HG02840 (cell line): ENCODE measurements around the gene P2RX6.
"Not testable (repeated sequence)": the region's sequence is repeated elsewhere in the genome, so short reads cannot be mapped to it uniquely, and the experiment has no call there.

Experiments used
- ATAC-seq: cut with Tn5 transposase; IDR thresholded peaks from one replicate; pipeline ENCODE4 v1.9.1; 2021; ENCODE audit warnings: mild to moderate bottlenecking, moderate library complexity, moderate number of reproducible peaks; ENCODE audit not compliant: unreplicated experiment, low FRiP score

P2RX6 gene

DNA sequence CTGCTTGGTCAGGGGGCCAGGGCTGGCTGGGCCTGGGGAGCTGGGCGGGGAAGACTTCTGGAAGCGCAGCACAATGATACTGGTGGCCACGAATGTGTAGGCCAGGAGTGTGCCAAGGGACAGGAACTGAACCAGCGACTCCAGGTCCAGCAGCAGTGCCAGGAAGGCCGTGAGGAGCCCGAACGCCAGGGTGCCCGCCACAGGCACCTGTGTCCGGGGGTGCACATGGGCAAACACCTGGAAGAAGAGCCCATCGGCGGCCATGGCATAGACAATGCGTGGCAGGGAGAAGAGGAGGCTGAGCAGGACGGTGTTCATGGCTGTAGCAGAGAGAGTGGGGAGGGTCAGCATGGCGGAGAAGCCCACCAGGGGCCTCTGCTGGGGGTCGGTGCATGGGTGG lies 15.1 kb downstream of the P2RX6 start:
- no peak for ATAC-seq

- ATAC-seq, result no peak
Measured at GRCh38 chr22:21030621-21031544, 15.9 kb downstream of the P2RX6 start.

- no peak for ATAC-seq
Measured at GRCh38 chr22:21031545-21032036, 16.6 kb downstream of the P2RX6 start.

GRCh38 chr22:21032037-21032867 lies 17.3 kb downstream of the P2RX6 start, which contains the start of gene SLC7A4:
Gene SLC7A4 (minus strand): TSS chr22:21032561. CDS start chr22:21031812, 749 bp downstream.
- no peak for ATAC-seq

DNA sequence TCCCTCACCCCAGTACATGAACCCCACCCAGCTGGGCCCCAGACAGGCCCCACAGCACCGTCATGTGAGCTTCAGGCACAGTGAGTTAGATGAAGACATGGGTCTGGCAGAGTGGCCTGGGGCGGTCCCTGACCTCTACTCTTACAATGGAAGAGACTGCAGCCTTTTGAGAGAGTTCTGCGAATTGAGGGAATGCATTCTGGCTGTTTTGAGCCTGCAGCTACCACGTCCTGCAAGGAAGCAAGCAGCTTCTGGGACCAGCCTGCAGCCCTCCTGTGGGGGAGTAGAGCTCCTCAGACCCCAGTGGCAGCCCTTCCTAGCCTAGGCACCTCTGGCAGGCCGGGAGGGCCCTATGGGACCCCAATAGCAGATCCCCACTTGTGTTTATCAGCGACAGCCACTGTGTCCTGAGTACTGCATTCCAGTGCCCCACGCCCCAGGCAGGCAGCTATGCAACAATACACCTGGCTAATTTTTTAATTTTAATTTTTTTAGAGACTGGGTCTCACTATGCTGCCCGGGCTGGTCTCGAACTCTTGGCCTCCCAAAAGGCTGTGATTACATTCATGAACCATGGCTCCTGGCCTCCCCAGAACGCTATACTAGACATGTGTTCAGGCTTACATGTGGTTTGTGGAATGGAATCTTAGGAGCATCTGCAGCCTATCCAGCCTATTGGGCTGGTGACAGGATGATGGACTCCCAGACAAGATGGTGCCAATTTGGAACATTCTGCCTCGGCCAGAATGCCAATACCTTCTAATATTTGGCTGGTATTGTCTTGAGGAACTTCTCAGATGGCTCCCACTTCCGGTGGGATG lies 18.1 kb downstream of the P2RX6 start:
- ATAC-seq, result no peak

- ATAC-seq, result no peak
Measured at GRCh38 chr22:21033895-21034294, 18.9 kb downstream of the P2RX6 start.

DNA sequence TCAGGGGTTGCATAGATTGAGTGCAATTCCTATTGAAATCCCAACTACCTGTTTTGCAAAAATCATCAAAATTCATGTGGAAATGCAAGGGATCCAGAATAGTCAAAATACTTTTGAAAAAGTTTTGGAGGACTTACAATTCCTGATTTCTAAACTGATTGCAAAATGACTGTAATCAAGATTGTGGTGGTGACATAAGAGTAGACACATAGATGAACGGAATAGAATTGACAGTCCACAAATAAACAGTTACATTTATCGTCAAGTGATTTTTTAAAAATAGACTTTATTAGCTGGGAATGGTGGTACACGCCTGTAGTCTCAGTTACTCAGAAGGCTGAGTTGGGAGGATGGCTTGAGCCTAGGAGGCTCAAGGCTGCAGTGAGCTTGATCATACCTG lies 20.0 kb downstream of the P2RX6 start:
- ATAC-seq, result no peak

DNA sequence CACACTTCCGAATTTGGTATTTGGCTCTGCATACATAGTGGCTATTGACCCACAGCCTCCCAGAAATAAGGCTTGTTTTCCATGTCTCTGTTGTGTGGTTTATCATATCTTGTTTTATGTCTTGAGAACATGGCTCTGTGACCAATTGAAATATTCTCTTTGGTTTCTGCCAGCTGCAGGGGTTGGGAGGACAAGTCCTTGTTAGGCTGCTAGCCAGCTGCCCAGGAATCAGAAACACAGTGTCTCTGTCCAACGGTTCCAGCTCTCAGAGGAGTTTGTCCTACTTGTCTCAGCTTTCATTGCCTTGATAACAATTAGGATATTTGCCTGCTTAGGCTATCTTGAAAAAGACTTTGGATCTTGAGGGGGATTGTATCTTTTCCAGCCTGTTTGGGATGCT lies 23.4 kb downstream of the P2RX6 start:
- no peak for ATAC-seq

GRCh38 chr22:21039158-21039557 lies 24.2 kb downstream of the P2RX6 start:
- not testable (repeated sequence) for ATAC-seq

DNA sequence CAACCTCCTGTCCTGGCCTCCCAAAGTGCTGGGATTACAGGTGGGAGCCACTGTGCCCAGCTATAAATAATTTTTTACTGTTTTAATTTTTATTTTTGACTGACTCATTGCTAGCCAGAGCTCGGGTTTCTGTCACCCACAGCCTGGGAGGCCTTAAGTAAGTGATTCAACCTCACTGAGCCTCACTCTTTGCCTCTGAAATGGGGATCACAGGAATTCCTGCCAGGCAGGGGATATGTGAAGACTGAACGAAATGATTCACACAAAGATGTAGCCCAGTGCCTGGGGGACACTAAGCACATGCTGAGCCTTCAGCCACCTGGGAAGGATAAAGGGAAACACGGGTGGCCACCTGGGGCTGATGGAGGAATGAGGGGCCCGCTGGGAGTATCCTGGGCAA lies 27.0 kb downstream of the P2RX6 start:
- no peak for ATAC-seq

- ATAC-seq, result no peak
Measured at GRCh38 chr22:21042978-21043859, 28.3 kb downstream of the P2RX6 start.

DNA sequence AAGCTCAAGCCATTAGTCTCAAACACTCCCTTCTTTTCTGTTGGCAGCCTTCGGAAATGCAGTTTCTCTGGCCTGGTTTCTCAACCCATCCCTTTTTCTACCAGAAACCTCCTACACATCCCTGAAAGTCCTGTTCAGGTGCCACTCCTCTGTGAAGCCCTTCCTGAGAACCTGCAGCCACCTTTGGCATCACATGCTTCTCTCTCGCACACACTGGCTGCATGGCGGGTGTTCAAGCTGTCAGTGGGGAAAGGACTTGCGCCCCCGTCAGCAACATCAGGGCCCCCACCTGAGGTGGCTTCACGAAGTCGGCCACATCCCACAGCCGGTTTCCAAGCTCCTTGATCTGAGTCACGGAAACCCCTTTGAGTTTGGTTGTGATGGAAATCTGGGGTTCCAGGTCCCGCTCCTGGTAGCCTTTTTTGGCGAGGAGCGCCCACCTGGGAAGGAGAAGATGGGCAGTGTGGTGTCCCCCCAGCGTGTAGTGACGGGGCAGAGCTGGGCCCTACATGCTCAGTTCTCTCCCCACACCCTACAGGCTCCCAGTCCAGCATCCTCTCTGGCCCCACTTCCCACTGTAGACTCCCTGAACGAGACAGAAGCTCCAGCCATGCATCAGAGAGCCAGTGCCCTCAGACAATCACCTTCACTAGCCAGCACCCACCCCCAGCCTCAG lies 29.0 kb downstream of the P2RX6 start:
- ATAC-seq, result no peak

DNA sequence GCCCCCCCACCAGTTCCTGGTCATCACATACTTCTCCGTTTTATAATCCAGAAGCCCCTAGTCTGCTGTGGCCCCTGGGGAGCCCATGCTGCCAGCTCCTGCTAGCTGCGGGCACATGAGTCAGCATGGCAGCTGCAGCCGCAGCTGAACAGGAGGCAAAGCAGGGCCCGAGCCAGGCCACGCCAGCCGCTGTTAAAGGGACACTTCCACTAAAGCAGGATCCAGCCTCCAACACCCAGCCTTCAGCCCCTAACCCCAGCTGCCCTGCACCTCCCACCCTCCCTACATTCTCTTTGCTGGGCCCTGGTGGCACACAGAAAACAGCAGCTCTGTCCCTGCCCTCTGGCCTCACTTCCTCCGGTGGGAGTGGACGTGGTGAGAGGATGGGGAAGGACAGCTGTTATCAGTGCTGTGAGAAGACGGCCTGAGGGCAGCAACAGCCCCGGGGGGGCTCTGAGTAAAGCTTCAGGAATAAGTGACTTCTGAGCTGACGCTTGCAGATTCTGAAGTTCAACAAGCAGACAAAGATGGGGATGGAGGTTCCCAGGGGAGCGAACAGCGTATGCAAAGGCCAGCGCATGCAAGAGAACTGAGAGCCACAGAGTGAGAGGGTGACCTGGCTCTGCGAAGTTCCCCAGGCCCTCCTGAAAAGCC lies 30.1 kb downstream of the P2RX6 start:
- no peak for ATAC-seq

GRCh38 chr22:21045585-21046294 lies 30.8 kb downstream of the P2RX6 start, which contains the start of gene LRRC74B:
Gene LRRC74B (plus strand): TSS chr22:21045946. CDS start chr22:21045987, 41 bp downstream.
- no peak for ATAC-seq

DNA sequence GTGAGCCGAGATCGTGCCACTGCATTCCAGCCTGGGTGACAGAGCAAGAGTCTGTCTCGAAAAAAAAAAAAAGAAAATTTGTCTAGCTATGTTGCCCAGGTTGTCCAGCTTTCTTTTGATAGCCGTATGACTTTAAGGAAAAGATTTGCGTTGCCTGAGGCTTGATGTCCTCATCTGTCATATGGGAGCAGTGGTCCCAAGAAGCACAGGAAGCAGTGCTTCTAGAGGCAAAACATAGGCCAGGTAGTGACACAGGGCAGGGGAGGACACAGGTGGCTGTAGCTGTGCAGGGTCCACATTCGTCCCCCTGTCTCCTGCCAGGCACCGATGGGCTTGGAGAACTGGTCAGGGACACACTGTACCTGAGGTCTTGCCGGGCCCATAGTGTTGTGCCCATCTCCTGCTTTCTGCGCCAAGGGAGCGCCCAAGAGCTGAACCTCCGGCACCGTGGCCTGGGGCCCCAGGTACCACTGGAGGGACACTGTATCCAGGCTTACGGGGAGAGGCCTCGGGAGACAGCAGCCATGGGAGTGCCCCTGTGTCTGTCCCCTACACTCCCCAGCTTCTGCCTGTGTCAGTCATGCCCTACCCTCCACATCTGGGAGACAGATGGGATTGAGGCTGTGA lies 32.2 kb downstream of the P2RX6 start:
- no peak for ATAC-seq

DNA sequence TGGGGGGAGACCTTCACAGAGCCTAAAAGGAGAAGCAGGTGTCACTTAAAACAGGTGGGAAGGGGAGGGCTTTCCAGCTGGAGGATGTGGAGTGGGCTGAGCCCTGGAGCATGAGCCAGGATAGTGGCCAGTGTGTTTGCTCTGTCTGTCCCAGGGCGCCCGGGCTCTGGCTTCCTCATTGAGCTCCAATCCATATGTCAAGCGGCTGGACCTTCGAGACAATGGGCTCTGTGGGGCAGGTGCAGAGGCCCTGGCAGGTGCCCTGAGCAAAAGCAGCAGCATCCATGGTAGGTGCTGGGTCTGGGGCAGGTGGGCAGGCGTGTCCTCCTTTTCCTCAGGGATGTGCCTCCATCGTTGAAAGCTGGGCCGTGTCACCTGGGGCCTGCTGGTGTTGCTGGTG lies 32.8 kb downstream of the P2RX6 start:
- ATAC-seq, result no peak

DNA sequence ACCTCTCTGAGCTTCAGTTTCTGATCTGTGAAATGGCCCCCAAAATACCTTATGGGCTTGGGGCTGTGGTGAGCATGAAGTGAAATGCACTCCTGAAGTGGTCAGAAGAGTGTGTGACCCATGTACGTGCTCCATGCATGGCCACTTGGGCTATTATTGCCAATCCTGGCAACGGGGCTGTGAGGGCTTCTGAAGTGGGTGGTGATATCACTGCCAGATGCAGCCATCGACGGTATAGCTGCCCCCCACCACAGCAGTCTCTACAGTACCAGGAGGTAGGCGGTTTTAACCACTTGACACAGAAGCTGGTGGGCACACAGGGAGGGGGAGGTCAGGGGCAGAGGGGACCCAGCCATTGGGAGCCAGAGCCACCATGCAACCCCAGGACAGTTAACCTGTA lies 33.5 kb downstream of the P2RX6 start:
- not testable (repeated sequence) for ATAC-seq
